Mesenchymal stem cell (in vitro differentiated cells and primary cell): ENCODE results near the gene LGALS3.

Experiments
- DNase-seq: peaks from one replicate; pipeline ENCODE4 v3.0.0-alpha.2; 2013
- H2AFZ ChIP-seq: one replicate; pipeline ENCODE4 v1.6.1; 2013; ENCODE audit warnings: low read depth, mild to moderate bottlenecking, control low read depth, inconsistent platforms, low read length, moderate library complexity
- H2AK5ac ChIP-seq: 2 replicates; pipeline ENCODE4 v1.6.1; 2013; ENCODE audit warnings: low read length, moderate library complexity, mild to moderate bottlenecking, inconsistent platforms; ENCODE audit not compliant: severe bottlenecking
- H2BK120ac ChIP-seq: one replicate; pipeline ENCODE4 v1.6.1; 2013; ENCODE audit warnings: low read depth, mild to moderate bottlenecking, inconsistent platforms, low read length, moderate library complexity
- H2BK12ac ChIP-seq, 2 experiments: one replicate each; pipeline ENCODE4 v1.6.1; 2013; ENCODE audit warnings: inconsistent platforms in 2 of 2, low read length in 2 of 2, mild to moderate bottlenecking in 2 of 2, moderate library complexity in 2 of 2, control low read depth in 1 of 2
- H2BK15ac ChIP-seq: one replicate; pipeline ENCODE4 v1.6.1; 2013; ENCODE audit warnings: mild to moderate bottlenecking, low read depth, inconsistent platforms; ENCODE audit not compliant: poor library complexity, severe bottlenecking
- H2BK5ac ChIP-seq: 2 replicates; pipeline ENCODE4 v1.6.1; 2013; ENCODE audit warnings: low read depth, mild to moderate bottlenecking, low read length, control low read depth, inconsistent platforms; ENCODE audit not compliant: poor library complexity, severe bottlenecking
- H3K14ac ChIP-seq, 2 experiments: one replicate each; pipeline ENCODE4 v1.6.1; 2013; ENCODE audit warnings: inconsistent platforms in 2 of 2, low read length in 2 of 2, control low read depth in 1 of 2, mild to moderate bottlenecking in 1 of 2, moderate library complexity in 1 of 2
- H3K18ac ChIP-seq, 2 experiments: one replicate each; pipeline ENCODE4 v1.6.1; 2013; ENCODE audit warnings: inconsistent platforms in 2 of 2, low read length in 2 of 2, control low read depth in 1 of 2, low read depth in 1 of 2, mild to moderate bottlenecking in 1 of 2
- H3K23ac ChIP-seq, 2 experiments: one replicate each; pipeline ENCODE4 v1.6.1; 2013; ENCODE audit warnings: inconsistent platforms in 2 of 2, low read length in 2 of 2, mild to moderate bottlenecking in 2 of 2, moderate library complexity in 2 of 2, control low read depth in 1 of 2
- H3K27ac ChIP-seq: 2 replicates; pipeline ENCODE4 v1.5.1; 2013; ENCODE audit warnings: mild to moderate bottlenecking, moderate library complexity, low read length, control low read depth, inconsistent platforms; ENCODE audit not compliant: poor library complexity, severe bottlenecking
- H3K27me3 ChIP-seq, 2 experiments: 2 replicates each; pipeline versions ENCODE4 v1.6.1 to v1.7.0; 2013; ENCODE audit warnings: low read length in 2 of 2, mild to moderate bottlenecking in 2 of 2, moderate library complexity in 2 of 2, control low read depth in 1 of 2, inconsistent platforms in 1 of 2; ENCODE audit not compliant: control insufficient read depth in 1 of 2, insufficient read depth in 1 of 2
- H3K36me3 ChIP-seq, 2 experiments: 2 replicates each; pipeline versions ENCODE4 v1.6.1 to v1.7.0; 2013; ENCODE audit warnings: low read length in 2 of 2, control low read depth in 1 of 2, inconsistent platforms in 1 of 2, low read depth in 1 of 2, mild to moderate bottlenecking in 1 of 2; ENCODE audit not compliant: insufficient read depth in 2 of 2, control insufficient read depth in 1 of 2
- H3K4ac ChIP-seq, 2 experiments: one replicate each; pipeline ENCODE4 v1.6.1; 2013; ENCODE audit warnings: inconsistent platforms in 2 of 2, low read length in 2 of 2, mild to moderate bottlenecking in 2 of 2, moderate library complexity in 2 of 2, control low read depth in 1 of 2, low read depth in 1 of 2
- H3K4me1 ChIP-seq: 2 replicates; pipeline ENCODE4 v1.6.1; 2013; ENCODE audit warnings: low read depth, low read length, control low read depth; ENCODE audit not compliant: control insufficient read depth, insufficient read depth
- H3K4me2 ChIP-seq: 2 replicates; pipeline ENCODE4 v1.6.1; 2013; ENCODE audit warnings: low read length, mild to moderate bottlenecking, inconsistent platforms; ENCODE audit not compliant: poor library complexity, severe bottlenecking
- H3K4me3 ChIP-seq, 2 experiments: 2 replicates each; pipeline versions ENCODE4 v1.5.1 to v1.7.0; 2013; ENCODE audit warnings: low read length in 2 of 2, mild to moderate bottlenecking in 2 of 2, control low read depth in 1 of 2, low read depth in 1 of 2; ENCODE audit not compliant: insufficient read depth in 1 of 2
- H3K79me1 ChIP-seq: replicated peaks from 2 replicates; pipeline ENCODE4 v1.6.1; 2013; ENCODE audit warnings: mild to moderate bottlenecking, control low read depth, low read length, inconsistent platforms; ENCODE audit not compliant: poor library complexity, severe bottlenecking
- H3K9ac ChIP-seq: 2 replicates; pipeline ENCODE4 v1.7.0; 2013; ENCODE audit warnings: mild to moderate bottlenecking, low read length, moderate library complexity
- H3K9me3 ChIP-seq: 2 replicates; pipeline ENCODE4 v1.7.0; 2013; ENCODE audit warnings: mild to moderate bottlenecking, low read length; ENCODE audit not compliant: control insufficient read depth
- H4K8ac ChIP-seq: one replicate; pipeline ENCODE4 v1.6.1; 2013; ENCODE audit warnings: inconsistent platforms, mild to moderate bottlenecking, low read length, moderate library complexity
- H4K91ac ChIP-seq: one replicate; pipeline ENCODE4 v1.6.1; 2013; ENCODE audit warnings: mild to moderate bottlenecking, low read length, inconsistent platforms
- WGBS: methylation state at CpG from one replicate; pipeline ENCODE4 v1.1.7; 2013; ENCODE audit warnings: mixed read lengths; 5-methylcytosine and 5-hydroxymethylcytosine counted together

LGALS3 gene

DNA sequence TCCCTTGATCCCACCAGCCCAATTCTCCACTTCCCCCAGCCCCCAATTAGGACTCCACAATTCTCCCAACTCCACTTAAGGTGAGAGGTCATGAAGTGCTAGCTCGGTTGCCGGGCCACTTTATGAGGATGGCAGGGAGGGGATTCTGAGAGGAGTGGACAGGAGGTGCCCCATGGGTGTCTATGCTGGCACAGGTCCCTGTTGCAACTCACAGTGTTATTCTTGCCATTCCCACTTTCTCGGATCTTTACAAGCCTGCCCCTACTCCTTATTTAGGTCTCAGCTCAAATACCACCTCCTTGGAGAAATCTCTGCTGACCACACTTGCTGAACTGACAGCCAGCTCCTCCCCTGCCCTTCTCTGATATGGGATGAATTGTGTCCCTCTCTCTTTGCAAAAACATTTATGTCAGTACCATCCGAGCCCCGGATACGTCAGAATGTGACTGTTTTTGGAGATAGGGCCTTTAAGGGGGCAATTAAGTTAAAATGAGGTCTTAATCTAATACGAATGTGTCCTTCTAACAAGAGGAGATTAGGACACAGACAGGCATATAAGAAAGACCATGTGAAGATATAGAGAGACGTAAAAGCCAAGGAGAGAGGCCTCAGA is 4.2 kb upstream of the LGALS3 start:
- Histone ChIP-seq H3K4me3 (no peak overlapping the region), H3K4ac (no peak overlapping the region), H3K9ac (no peak overlapping the region), H2BK12ac (no peak overlapping the region), H3K79me1 (no peaks in the 10 kb centered on the region), H2AK5ac (no peak overlapping the region), H2AFZ (no peak overlapping the region), H2BK15ac (no peak overlapping the region), H3K18ac (no peak overlapping the region), H3K4me1 (peaks cover 13% of the 10 kb centered on the region), H3K27me3 (no peaks in the 10 kb centered on the region), H3K9me3 (no peaks in the 10 kb centered on the region), H3K4me2 (no peak overlapping the region), H2BK120ac (no peak overlapping the region), H2BK5ac (no peak overlapping the region), H3K14ac (no peak overlapping the region), H3K36me3 (no peaks in the 10 kb centered on the region), H4K91ac (no peak overlapping the region), H4K8ac (no peak overlapping the region), H3K23ac (no peak overlapping the region), H3K27ac (no peak overlapping the region)
- DNase-seq: no peak
- 98% methylated on average over 7 of the region's 8 CpGs for WGBS

DNA sequence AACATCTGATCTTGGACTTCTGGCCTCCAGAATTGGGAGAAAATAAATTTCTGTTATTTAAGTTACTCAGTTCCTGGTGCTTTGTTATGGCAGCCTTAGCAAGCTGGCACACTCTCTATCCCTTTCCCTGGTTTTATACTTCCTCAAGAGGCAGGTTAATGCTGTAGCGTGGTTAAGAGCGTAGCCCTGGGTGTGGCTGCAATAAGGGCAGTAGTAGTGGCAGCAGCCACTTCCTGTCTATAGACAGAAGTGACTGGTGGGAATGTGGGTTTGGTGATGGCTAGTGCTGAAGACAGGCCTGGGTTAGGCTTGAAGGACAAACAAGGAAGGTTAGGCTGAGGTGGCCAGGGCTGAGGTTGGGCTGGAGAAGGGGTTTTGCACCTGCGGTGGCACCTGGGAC is 3.6 kb upstream of the LGALS3 start:
- Histone ChIP-seq H3K9ac (no peak overlapping the region), H3K18ac (no peak overlapping the region), H2BK120ac (no peak overlapping the region), H3K4me1 (peaks cover 17% of the 10 kb centered on the region), H2AFZ (no peak overlapping the region), H3K23ac (no peak overlapping the region), H4K91ac (no peak overlapping the region), H3K9me3 (no peaks in the 10 kb centered on the region), H3K4me2 (no peak overlapping the region), H2BK12ac (peak overlapping the region in 1 of 2 experiments; percentile 17), H3K36me3 (no peaks in the 10 kb centered on the region), H3K4ac (no peak overlapping the region), H2BK15ac (peak overlapping the region; percentile 90), H3K27me3 (no peaks in the 10 kb centered on the region), H3K14ac (no peak overlapping the region), H4K8ac (no peak overlapping the region), H3K4me3 (no peak overlapping the region), H2AK5ac (no peak overlapping the region), H3K79me1 (peaks cover 2% of the 10 kb centered on the region), H2BK5ac (no peak overlapping the region), H3K27ac (no peak overlapping the region)
- 97% methylated on average over 3 of the region's 3 CpGs for WGBS
- DNase-seq: no peak

DNA sequence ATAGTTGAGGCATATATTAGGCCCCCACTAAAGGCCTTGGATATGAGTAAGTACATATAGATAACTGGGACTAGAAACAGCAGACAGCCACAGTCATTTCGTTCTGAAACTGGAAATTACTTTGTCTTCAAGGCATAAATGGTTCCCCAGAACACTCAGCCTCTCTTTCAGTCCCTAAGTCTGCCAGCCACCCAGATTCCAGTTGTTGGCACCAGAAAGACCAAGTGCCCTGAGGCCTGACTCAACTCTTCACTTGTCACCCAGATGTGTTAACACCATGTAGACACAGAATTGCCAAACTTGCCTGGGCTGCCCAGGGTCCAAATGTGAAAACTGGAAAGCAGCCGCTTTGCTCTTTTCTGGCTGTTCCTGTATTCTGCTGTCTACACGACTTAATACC is 3.0 kb upstream of the LGALS3 start:
- no peak overlapping the region for H3K4ac ChIP-seq
- peak overlapping the region in 1 of 2 experiments; percentile 30 for H3K18ac ChIP-seq
- H4K8ac ChIP-seq: no peak overlapping the region
- 79% methylated on average over 3 of the region's 3 CpGs for WGBS
- no peak overlapping the region for H2AFZ ChIP-seq
- H3K4me2 ChIP-seq: no peak overlapping the region
- H2BK120ac ChIP-seq: no peak overlapping the region
- no peak overlapping the region for H3K9ac ChIP-seq
- peaks cover 17% of the 10 kb centered on the region for H3K4me1 ChIP-seq
- no peak overlapping the region for H2BK5ac ChIP-seq
- H3K79me1 ChIP-seq: peaks cover 2% of the 10 kb centered on the region
- no peak overlapping the region for H3K4me3 ChIP-seq
- peaks cover 0 to 4% of the 10 kb centered on the region in 2 experiments for H3K36me3 ChIP-seq
- H4K91ac ChIP-seq: peak overlapping the region; percentile 46
- H3K27ac ChIP-seq: no peak overlapping the region
- H2BK15ac ChIP-seq: peak overlapping the region; percentile 40
- no peak for DNase-seq
- H3K23ac ChIP-seq: no peak overlapping the region
- H3K27me3 ChIP-seq: no peaks in the 10 kb centered on the region
- H2AK5ac ChIP-seq: no peak overlapping the region
- no peaks in the 10 kb centered on the region for H3K9me3 ChIP-seq
- H2BK12ac ChIP-seq: no peak overlapping the region
- no peak overlapping the region for H3K14ac ChIP-seq

DNA sequence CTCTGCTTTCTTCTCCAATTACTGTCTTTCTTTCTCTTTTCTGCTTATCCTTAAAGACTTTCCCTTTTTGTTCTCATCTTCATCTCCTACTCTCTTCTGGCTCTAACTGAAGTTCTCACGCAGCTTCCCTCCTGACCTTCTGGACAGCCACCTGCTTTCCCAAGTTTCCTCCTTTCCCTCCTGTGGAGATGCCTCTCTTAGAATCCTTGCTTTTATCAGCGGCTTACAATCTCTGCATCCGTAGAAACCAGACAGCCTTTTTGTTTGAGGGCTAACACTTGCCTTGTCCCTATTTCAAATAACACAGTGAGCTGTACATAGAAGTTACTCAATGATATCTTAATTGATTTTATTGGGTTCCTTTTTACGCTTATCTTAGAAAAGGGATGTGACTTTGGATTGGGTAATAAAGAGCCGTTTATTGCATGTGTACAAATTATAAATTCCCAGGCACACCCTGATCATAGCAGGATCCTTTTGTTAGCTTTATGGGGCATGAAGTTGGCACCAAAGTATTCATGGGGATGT is 2.1 kb upstream of the LGALS3 start:
- no peak overlapping the region for H3K27ac ChIP-seq
- no peaks in the 10 kb centered on the region for H3K9me3 ChIP-seq
- peaks cover 3% of the 10 kb centered on the region for H3K79me1 ChIP-seq
- H3K9ac ChIP-seq: no peak overlapping the region
- no peak overlapping the region for H2AFZ ChIP-seq
- no peak overlapping the region for H2BK12ac ChIP-seq
- peaks cover 0 to 13% of the 10 kb centered on the region in 2 experiments for H3K36me3 ChIP-seq
- H2AK5ac ChIP-seq: no peak overlapping the region
- H4K91ac ChIP-seq: no peak overlapping the region
- H3K4me1 ChIP-seq: peaks cover 17% of the 10 kb centered on the region
- H4K8ac ChIP-seq: no peak overlapping the region
- no peak overlapping the region for H2BK15ac ChIP-seq
- H3K18ac ChIP-seq: no peak overlapping the region
- H2BK5ac ChIP-seq: no peak overlapping the region
- no peaks in the 10 kb centered on the region for H3K27me3 ChIP-seq
- no peak overlapping the region for H3K23ac ChIP-seq
- WGBS: 89% methylated on average over 5 of the region's 5 CpGs
- no peak for DNase-seq
- no peak overlapping the region for H3K4me3 ChIP-seq
- no peak overlapping the region for H3K4ac ChIP-seq
- H3K4me2 ChIP-seq: no peak overlapping the region
- H2BK120ac ChIP-seq: no peak overlapping the region
- no peak overlapping the region for H3K14ac ChIP-seq
